CD4-positive, alpha-beta T cell treated with Interleukin-17A for 1 hour (primary cell): ENCODE measurements around the gene LRRC17.

ENCODE experiments used
- DNase-seq: peaks from one replicate; pipeline ENCODE4 v3.0.0-alpha.2; 2020

LRRC17 gene, protein sequence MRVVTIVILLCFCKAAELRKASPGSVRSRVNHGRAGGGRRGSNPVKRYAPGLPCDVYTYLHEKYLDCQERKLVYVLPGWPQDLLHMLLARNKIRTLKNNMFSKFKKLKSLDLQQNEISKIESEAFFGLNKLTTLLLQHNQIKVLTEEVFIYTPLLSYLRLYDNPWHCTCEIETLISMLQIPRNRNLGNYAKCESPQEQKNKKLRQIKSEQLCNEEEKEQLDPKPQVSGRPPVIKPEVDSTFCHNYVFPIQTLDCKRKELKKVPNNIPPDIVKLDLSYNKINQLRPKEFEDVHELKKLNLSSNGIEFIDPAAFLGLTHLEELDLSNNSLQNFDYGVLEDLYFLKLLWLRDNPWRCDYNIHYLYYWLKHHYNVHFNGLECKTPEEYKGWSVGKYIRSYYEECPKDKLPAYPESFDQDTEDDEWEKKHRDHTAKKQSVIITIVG

DNA sequence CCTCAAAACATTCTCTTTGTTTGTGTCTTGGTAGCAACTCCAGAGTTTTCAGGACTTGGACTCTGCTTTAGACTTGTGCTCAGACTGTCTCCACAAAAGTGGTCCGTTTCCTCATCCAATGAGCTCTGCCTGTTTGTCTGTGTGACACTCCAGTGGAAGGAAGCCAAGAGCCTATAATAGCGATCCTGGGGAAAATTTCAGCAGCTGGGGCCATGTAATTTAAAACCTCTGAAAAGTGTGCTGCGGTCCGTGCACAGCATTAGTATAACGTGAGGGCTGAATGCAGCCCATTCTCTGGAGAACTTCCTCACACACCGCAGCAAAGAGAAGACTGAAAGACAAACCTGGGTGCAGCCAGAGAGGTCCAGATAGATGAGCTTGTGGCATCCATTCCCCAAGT is at the start of gene LRRC17:
LRRC17 (plus strand) TSS at position 259 of the 400 bp plus-strand sequence. CDS start 20,914 bp downstream, outside the sequence.
- DNase-seq = no peak

DNA sequence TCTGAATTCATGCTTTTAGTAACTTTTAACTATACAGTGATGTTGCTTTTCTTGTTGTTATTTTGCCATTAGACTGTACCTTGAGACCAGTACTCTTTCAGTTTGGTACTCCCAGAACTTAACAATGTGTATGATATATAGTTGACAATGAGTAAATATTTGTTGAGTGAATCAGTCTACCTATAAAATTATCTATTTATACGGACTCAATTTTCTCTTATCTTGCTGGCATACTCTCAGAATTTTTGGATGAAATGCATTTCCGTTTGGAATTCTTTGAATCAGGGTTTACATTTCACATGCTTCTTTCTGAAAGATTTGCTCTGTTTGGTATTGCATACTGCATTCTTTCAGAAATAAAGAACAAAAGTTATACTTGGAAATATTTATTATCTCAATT is 47.8 kb upstream of the LRRC17 start:
- no peak for DNase-seq

DNA sequence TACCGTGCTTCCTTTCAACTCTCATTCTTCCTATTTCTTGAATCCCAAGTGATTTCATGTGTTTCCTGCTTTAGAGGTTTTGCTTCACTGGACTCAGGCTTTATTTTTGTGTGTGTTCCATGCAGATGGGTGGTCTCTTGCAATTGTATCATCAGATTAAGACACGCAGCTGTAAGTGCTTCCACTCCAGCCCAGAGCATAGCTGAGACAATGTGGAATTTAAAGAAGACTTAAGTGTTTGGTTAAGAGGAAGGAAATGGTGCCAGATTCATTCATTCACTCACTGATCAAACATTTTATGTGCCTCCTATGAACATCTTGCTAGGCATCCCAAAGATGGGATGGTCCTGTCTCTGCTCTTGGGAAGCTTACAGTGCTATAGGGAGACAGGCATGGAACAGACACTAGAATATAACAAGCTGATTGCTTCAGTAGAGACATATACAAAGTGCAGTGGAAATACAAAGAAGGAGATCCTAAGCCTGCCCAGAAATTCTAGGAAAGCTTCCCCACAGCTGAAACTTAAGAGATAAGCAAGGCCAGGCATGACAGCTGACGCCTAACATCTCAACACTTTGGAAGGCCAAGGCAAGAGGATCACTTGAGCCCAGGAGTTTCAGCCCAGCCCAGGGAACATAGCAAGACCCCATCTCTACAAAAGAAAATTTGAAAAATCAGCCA is 46.1 kb upstream of the LRRC17 start:
- no peak for DNase-seq

GRCh38 chr7:102869195-102869594 is 43.6 kb upstream of the LRRC17 start:
- no peak for DNase-seq

GRCh38 chr7:102872460-102872859 is 40.3 kb upstream of the LRRC17 start:
- no peak for DNase-seq

DNA sequence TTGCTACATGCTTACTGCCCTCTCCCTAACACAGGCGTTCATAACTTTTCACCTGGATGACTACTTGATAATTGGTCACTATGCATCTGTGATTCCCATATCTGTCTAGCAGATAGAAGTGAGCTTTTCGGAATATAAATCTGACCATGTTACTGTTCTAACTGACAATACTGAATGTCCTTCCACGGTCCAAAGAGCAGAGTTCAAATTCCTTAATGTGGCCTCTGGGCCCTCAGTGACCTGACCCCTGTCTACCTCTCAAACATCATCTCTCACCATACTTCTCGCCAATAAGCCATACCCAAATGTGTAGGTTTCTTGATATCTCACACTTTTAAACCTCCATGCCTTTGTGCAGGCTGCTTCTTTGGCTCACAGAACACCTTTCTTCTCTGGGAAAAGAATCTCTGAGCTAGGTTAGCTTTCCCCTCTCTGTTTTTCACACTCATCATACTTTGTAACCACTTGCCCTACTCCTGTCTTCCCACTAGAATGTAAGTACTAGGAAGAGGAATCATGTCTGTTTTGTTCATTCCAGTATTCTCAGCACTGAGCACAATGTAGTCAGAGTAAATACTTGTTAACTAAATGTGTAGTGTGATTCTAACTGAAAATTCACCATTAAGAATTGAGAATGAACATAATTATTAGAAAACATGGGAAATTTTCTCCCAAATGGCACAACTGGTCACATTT is 39.2 kb upstream of the LRRC17 start:
- no peak for DNase-seq

- DNase-seq = peak; percentile 12
These were observed 38.5 kb upstream of the LRRC17 start for GRCh38 chr7:102874166-102874829.

DNA sequence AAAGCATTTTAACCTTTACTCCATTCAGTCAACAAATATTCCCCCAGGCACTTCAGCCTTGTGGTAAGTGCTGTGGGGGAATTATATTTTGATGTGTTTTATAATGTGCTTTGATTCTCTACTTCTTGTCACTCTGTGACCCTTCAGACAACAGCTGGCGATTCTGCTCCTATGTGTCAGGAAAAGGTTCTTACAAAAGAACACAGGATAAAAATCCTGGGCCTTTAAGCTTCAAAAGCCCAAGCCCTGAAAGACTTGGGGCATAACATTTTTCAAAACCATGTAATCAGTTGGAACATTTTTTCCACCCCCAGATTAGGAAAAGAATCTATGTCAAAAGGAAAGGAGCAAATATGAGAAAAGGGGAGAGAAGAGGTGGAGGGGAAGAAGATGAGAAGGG is 37.8 kb upstream of the LRRC17 start:
- no peak for DNase-seq

DNA sequence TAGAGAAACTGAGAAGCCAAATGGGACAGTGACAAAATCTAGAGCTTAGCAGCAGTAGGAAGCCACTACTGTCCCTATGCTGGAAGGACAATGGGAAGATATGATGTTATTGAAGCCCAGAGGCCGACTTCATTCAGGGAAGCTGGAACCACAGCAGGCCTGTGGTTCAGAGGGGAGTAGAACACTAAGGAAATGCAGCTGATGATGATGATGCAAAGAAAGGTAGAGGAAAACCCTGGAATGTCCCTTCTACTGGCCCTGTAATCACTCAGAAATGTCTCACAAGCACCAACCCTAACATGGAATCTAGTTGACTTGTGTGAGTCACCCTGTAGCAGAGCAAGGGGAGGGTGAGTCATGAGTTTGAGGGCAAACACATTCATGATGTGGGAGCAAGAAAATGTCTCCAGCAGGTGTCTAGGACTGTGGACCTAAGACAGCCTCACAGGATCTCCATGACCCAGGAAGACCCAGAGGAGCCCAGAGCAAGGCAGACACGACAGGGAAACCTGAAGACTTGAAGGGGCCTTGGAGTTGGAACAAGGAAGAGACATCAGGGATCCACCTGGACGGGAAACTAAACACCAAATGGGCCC is 37.0 kb upstream of the LRRC17 start:
- DNase-seq = no peak

GRCh38 chr7:102883098-102883860 is 29.5 kb upstream of the LRRC17 start:
- no peak for DNase-seq

- DNase-seq = no peak
These were observed 24.1 kb upstream of the LRRC17 start for GRCh38 chr7:102888561-102889233.

GRCh38 chr7:102889851-102890250 is 22.9 kb upstream of the LRRC17 start:
- DNase-seq = no peak

GRCh38 chr7:102890292-102890970 is 22.4 kb upstream of the LRRC17 start:
- DNase-seq = no peak

- DNase-seq = no peak
These were observed 21.7 kb upstream of the LRRC17 start for GRCh38 chr7:102890971-102891692.

- DNase-seq = no peak
These were observed 21.0 kb upstream of the LRRC17 start for GRCh38 chr7:102891693-102892261.

GRCh38 chr7:102892631-102893278 is 20.0 kb upstream of the LRRC17 start:
- DNase-seq = no peak

DNA sequence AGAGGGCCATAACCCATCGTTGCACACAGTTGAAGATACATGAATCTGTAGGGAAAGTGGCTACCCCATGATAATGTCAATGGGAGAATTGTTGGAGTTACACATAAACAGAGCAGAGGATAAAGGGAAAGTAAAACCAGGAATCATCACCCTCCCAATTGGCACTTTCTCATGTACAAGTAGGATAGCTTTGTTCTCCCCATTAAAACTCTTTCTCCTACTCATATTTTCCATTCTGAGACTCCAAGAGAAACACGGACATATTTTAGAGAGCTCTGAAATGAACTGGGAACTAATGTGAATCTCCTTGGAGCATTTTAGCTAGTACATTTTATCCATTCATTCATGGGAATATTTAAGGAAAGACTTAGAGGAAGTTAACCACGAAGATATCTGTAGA is 17.2 kb upstream of the LRRC17 start:
- no peak for DNase-seq

DNA sequence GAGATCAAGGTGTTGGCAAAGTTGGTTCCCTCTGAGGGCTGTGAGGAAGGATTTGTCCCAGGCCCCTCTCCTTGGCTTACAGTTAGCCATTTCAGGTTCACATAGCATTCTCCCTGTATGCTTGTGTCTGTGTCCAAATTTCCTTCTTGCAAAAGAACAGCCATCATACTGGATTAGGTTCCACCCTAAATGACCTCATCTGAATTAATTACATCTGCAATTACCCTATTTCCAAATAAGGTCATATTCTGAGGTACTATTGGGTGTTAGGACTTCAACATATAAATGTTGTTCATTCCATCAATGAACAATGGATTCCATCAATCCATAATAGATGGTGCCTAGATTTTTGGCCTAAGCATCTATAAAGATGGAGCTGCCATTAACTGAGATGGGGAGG is 16.2 kb upstream of the LRRC17 start:
- DNase-seq = no peak

DNA sequence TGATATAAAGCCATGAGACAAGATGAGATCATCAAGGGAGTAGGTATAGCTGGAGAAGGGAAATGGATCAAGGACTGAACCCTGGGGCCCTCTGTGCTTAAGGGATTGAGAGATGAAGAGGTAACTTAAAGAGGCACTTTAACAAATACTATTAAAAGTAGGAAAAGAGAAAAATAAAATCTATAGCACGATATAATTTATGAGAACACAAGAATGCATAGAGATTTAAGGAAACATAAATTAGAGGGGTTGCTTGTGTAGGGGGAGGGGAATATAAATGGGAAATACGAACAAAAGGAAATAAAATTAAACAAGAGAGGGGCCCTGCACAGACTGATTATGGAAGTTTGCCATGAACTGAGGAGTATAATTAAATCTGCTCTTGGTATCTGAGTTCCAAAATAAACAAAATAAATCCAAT is 15.6 kb upstream of the LRRC17 start:
- no peak for DNase-seq
